NCI-H2107 (cell line): Measurements from ENCODE around the gene PPP2R5A.

Experiments used
- DNase-seq: peaks from one replicate; lab custom pipeline; 2025; lab: John Stamatoyannopoulos, UW

Gene PPP2R5A

GRCh38 chr1:212284744-212285684 is at the start of gene PPP2R5A:
Gene PPP2R5A, plus strand, starts transcription at chr1:212285410. Its CDS starts 701 bp downstream, at chr1:212286111.
- peak; percentile 99 for DNase-seq

- DNase-seq = no peak
These were observed 49.4 kb upstream of the PPP2R5A start for GRCh38 chr1:212235857-212236256.

DNA sequence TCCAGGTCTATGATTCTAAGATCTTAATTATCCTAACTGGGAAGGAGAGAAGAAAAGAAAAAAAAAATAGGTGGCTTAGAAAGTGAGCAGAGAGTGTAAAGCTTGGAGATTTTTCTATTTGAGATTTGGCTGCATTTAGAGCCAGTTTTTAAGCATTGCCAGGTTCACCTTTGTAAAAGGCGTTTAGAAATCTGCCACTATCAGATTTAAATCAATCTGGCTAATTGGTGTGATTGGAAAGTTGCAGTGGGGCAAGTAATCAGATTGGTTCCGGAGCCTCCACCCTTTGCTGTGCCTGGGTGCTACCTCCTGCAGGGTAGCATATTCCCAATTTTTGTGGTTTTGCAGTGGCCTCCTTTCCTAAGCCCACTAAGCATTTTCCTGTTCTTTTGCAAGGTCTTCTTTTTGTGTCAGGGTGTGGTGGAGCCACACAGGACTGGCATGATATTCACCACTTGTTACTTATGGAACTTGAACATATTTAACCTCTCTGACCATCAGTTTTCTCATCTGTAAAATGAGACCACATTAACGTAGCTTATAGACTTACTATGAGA is 48.5 kb upstream of the PPP2R5A start:
- no peak for DNase-seq

- DNase-seq = no peak
These were observed 47.6 kb upstream of the PPP2R5A start for GRCh38 chr1:212237651-212238050.

DNA sequence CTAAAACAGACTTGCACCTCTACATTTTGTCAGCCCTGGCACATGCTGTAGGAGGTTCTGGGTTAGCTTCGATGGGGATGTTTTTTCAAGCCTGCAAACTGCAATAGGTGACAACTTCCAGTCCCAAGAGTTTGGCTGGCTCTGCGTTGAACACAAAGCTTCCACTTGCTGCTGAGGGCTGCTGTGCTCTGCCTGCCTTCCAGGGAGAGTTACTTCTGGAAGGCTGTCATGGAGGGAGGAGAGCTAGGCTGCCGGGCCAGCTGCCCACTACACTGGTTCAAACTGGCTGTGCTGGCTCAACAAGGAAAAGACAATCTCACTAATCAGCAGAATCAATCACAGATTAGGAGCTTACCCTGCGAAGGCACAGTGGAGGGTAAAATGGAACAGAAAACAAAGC is 46.7 kb upstream of the PPP2R5A start:
- no peak for DNase-seq

- no peak for DNase-seq
These were observed 43.7 kb upstream of the PPP2R5A start for GRCh38 chr1:212241501-212241900.

GRCh38 chr1:212241957-212242287 is 43.3 kb upstream of the PPP2R5A start:
- DNase-seq = no peak

DNA sequence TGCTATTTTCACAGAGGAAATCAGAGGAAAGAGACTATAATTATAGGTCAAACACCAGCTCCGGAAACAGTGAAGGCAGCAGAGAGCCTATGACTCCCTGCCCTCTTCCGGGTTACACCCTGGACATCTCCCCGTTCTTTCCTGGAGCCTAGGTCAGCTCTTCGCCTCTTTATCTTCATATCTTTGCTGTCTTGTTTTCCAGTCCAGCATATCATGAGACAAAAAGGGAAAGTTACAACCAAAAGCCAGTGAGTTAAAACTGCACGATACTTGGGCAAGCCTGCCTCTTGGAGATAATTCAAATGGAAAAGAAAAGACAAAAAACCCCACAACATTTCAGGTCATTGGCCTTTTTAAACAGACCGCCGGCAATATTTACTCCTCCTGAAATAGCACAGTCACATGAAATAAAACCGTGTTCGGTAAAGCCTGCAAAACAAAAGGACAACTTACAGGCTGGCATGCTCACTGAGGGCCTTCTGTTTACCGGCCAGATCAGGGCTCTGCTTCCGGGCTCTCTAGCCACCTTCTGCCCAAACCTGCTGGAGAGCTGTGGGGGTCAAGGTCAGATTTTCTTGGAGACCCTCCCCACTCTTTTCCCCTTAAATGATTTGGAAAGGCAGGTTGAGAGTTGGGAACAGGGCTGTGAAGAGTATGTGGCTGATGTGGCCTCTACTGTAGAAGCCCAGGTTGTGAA is 42.8 kb upstream of the PPP2R5A start:
- no peak for DNase-seq

DNA sequence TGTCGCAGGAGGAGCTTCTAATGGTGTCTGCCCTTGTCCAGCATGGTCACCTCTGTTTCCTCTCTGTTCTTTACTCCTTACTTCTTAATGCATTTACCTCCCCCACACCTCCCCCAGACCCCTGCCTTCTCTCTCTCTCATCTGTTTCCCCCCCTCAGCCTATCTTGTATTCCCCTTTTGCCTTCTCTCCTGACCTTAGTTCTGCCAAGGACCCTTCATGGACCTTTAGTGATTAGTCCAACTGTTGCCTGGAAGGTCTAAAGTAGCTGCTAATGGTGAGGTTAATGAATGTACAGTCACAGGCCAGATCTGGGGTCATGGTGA is 42.3 kb upstream of the PPP2R5A start:
- no peak for DNase-seq

DNA sequence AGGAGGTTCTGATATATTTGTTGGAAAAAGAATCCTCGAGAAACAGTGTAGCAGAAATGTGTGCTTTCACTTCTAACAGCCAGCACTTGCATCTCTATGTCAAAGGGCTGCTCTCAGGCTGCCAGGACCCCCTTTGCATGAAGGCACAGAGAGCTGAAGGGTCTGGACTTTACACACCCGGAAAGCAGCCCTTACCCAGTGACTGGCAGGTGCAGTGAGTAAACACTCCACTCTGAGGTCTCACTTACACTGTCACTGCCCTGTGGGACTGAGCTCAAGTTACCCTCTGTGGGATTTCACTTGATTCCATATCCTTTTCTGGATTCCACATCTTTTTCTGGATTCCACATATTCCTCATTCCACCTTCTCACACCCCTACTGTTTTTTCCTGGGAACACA is 40.8 kb upstream of the PPP2R5A start:
- no peak for DNase-seq

GRCh38 chr1:212247179-212247721 is 38.0 kb upstream of the PPP2R5A start:
- DNase-seq = no peak

DNA sequence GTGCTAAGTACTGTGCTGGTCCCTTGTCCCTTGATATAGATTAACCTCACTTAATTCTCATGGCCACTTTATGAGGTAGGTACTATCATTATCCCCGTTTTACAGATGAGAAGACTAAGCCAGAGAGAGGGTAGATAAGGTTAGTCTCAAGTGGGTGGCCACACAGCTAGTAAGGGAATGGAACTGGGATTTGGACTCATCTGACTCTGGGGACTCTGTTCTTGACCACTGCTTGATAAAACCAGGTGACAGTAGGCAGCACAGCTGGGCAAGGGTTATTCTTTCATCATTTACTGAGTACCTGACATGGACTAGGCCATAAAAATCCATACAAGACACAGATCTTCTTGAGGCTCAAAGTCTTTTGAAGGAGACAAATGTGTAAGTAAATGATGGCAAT is 37.2 kb upstream of the PPP2R5A start:
- no peak for DNase-seq

GRCh38 chr1:212254853-212255363 is 30.3 kb upstream of the PPP2R5A start:
- DNase-seq = no peak

DNA sequence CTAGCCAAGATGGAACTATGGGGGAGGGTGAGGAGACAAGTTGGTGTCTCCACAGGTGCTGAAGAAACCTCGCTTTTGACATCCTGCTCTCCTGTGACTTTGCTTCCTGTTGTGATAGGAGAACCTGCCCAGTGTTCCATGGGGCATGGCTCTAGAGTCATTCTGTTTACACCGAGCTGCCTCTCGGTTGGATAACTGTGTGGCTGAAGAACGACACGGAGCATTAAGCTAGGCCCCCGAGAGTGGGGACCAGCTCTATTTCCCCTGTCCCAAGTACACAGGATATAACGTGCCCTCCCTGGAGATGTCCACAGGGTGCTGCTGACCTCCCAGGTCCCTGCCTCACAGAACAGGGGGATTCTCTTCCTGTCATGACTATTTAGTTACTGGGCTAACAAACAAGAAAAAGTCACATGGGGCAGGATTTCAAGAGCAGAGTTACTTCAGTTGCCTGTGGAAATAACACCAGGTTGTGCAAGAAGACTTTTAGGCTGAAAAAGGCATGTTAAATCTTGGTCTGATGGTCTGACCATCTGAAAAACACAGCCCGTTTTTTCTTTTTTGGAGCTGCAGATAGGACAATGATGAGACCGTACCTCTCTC is 29.4 kb upstream of the PPP2R5A start:
- no peak for DNase-seq

DNA sequence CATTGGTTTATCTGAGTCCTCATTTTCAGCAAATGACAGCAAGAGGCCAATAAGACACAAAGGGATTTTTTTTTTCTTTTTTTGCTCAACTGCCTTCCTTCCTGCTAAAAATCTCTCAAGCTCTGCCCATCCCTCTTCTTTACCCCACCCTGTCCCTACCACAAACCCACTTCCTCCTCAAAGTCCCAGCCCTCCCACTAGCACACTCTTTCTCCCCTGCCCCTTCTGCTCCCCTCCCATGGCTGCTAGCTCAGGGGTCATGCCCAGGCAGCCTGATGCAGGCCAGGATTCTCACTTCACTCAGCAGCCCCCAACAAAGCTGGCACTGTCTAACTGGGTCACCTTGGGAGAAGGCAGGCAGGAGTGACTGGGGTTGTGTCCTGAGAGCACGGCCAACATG is 28.8 kb upstream of the PPP2R5A start:
- no peak for DNase-seq

GRCh38 chr1:212257157-212257556 is 28.1 kb upstream of the PPP2R5A start:
- DNase-seq = no peak

DNA sequence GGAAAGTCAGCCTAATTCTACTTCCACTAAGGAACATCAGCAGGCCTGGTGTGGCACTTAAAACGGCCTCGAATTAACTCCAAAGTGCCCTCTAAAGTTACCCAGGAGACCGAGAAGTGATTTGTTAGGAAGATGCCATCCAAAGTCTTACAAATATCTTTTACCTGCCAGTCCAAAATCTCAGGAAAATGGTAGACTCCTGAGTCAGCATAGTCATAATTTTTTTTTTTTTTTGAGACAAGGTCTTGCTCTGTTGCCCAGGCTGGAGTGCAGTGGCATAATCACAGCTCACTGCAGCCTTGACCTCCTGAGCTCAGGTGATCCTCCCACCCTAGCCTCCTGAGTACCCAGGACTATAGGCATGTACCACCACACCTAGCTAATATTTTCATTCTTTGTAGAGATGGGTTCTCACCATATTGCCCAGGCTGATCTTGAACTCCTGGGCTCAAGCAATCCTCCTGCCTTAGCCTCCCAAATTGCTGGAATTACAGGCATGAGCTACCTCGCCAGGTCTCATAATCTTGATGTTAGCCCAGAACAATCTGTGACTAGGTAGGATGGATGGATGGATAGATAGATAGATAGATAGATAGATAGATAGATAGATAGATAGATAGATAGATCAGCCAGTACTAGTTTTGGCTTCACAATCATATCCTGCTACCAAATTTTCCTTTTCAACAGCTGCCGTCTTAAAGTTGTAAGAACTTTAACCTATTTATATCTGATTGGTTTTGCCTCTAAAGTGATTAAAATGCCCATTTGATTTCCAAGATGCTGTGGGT is 25.3 kb upstream of the PPP2R5A start:
- no peak for DNase-seq

- DNase-seq = no peak
These were observed 24.5 kb upstream of the PPP2R5A start for GRCh38 chr1:212260557-212261355.

DNA sequence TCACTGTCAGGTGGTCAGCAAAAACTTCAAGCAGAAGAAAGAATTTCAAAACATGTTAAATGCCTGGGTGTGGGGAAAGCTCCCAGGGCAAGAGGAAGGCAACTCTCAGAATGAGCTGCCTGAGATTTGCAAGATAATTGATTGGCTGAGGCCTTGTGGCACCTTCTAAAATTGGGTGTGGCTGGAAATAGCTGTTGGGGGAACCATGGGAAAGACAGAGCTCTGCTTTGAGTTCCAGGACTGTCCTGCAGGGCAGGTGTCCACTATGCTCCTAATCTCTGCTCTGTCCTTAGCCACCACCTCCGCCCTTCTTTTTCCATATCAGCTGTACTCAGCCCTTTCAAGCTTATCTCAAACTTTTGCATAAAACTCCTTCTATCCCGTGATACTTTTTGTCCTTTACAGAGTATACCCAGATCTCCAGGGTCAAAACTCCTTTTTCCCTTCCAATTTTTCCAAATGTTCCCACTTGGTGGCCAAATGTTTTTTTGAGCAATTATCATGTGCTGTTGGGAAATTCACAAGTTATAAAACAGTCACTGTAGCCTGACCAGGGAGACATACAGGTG is 23.8 kb upstream of the PPP2R5A start:
- DNase-seq = no peak

DNA sequence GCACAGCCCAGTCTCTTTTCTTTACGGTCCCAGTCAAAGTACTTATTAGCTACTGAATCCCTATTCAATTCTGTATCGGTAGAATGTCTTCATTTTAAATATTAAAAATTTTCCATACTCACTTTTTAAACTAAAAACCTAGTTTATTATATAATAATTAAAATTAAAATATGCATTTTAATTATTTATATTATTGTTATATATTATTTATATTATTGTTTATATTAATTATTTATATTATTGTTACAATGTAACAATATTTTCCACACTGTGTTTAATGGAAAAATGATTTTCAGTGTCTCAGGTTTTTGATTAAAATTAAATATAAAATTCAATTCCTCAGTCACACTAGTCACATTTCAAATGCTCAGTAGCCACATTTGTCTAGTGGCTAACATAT is 18.2 kb upstream of the PPP2R5A start:
- no peak for DNase-seq
